Jurkat, Clone E6-1 (cell line): ENCODE data around the gene LEPROT.

Experiments
- DNase-seq: peaks from one replicate; pipeline ENCODE4 v3.0.0-alpha.2; 2011; ENCODE audit warnings: low read depth, low spot score
- H3K4me3 ChIP-seq: 2 replicates; pipeline ENCODE4 v1.5.1; 2011; ENCODE audit warnings: mild to moderate bottlenecking, low read length, control low read depth, moderate library complexity

Gene LEPROT

DNA sequence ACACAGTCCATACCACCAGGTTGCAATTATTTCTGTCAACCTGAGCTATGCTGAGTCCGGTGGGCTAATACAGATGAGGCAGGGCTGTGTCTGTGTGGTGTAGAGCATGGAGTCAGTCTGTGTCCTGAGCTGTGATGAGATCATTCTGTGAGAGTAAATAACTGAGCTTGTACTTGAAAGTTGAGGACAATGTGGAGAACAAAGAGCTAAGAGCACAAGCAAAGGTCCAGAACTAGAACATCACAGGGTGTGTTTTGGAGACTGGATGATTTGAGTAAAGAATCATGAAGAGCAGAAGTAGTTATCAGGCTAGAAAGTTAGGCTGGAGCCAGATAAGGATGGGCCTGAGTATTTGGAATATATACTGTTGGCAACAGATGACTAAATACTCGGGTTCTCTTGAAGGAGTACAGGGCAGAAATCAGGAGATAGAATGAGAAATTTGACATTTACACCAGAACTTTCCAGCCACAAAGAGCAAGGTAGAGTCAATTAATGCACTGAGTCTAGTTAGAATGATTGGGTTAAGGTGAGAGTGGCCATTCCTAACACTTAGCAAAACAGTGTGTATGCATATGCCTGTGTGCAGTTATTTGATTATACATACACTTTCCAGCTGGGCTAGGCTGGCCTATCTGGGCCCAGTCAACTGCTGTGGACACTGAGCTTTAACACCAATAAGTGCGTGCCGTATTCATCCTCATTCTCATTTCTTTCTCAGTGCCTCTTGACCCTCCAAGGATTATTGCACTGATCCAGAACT lies 48.8 kb downstream of the LEPROT start:
- no peak for DNase-seq
- no peak overlapping the region for H3K4me3 ChIP-seq

GRCh38 chr1:65469889-65470340 lies 49.4 kb downstream of the LEPROT start:
- no peak overlapping the region for H3K4me3 ChIP-seq
- DNase-seq = no peak

DNA sequence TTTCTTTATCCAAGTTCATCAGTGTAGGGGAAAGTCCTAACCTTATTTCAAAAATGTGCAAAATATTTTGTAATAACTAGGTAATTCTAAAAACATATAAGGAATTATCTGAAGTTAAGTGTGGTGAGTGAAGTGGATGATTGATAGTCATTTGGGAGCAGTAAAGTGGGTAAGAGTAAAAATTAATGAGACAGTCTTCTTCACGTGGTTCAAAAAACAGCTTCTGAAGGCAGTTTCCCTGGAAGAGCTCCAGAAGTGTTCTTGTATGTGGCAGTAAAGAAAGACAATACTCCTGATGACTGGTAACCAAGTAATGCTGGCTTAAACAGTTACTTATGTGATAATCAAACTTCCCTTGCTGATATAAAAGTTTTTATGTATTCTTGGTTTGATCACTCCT lies 50.3 kb downstream of the LEPROT start:
- H3K4me3 ChIP-seq = no peak overlapping the region
- DNase-seq = no peak

DNA sequence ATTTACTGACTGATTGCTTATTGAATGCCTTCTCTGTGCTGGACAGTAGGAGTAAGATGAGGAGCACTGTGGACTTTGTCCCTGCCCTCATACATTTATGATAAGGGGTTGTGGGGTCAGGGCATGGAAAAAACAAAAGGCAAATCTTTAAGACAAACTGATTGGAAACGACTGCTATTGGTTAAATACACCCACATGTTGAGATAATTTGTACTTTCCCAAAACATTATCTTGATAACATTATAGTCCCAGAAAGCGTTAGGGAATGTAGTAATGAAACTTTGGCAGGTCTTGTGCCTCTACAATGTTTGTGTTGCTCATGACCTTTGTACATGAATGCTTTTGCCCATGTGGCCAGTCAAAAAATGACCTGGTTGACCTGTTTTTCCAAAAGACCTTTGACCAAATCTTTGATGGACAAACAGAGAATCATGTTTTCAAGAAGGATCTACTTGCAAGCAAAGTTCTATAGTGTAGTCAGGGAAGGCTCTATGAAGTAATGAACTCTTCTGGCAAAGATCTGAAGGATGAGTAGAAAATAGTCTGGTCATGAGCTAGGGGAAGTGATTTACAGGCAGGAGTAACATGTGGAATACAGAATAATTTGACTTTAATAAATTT lies 50.9 kb downstream of the LEPROT start:
- no peak overlapping the region for H3K4me3 ChIP-seq
- no peak for DNase-seq

DNA sequence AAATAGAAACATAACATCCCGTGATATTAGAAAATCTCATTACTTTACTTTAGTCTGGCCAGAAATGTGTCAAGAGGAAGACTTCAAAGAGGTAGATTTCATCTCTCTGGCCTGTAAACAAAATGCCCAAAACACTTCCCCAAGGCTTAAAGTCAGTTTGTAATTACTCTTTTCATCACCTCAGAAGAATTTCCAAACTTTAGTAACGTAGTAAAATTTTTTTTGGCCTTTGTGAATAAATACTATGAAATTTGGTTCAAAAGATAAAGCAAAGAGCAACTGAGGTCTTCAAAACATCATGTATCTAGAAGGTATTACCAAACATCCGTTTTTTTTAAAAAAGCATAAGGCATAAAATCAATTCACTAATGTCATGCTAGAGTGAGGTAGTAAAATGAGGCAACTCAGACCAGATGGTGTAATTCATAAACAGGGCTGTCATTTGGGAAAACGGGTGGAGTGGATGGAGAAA lies 51.4 kb downstream of the LEPROT start:
- DNase-seq = no peak

DNA sequence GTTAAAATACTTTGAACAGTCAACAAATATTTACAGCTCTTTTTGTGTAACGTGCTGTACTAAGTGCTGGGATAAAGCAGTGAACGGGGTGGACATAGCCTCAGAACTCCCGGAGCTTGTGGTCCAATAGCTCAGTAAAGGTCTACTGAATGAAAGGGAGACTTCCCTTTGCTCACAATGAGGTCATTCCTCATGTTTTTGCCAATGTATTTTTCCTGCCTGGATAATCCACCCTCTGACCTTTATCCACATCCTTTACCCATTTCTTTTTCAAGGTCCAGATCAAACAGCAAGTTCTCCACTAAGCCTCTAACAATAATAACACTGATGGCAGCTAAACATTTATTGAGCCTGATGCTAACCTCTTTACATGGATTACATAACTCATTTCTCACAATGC lies 55.9 kb downstream of the LEPROT start:
- no peak overlapping the region for H3K4me3 ChIP-seq
- DNase-seq = no peak

More for the DNA sequence above, 51.4 kb downstream of the LEPROT start:
- H3K4me3 ChIP-seq = no peak overlapping the region

DNA sequence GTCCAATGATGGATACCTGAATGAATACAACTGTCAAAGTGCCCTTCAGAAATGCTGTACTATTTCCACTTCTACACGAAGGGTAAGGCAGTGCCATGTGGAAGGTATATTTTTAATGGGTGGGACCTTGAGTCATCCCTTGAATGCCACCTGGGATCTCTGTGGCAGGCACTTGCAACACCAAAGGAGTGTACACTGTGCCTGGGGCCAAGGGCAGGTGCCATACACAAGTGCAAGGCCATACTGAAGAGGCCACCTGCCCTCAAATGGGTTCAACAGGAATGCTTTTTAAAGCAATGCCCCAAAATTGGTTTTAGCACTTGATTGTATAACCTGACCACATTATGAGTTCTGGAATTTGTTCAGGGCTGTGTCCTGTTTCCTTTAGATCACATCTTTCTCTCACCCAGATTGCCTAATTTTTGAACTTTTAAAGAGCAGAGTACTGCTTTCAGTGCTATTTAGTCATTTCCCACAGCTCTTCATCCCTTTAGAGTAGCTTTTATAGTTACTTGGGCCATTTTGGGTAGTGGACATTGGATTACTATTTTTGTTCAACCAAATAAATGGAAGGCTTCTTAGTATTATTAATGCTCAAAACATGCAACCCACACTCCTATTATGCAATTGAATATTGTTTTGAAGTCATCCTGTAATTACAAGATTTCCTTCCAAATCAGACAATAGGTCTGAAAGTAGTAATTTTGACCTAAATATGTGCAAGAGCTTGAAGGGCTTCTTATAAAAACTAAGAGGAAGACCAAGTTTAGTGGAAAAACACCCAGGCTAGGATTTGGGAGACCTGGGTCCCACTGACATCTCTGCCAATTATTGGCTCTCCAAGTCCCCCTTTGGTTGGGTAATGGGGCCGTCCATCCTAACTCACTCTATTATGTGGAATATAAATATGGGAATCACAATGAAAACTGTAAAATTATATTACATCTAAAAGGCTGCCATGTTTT lies 57.2 kb downstream of the LEPROT start:
- no peak overlapping the region for H3K4me3 ChIP-seq
- no peak for DNase-seq

DNA sequence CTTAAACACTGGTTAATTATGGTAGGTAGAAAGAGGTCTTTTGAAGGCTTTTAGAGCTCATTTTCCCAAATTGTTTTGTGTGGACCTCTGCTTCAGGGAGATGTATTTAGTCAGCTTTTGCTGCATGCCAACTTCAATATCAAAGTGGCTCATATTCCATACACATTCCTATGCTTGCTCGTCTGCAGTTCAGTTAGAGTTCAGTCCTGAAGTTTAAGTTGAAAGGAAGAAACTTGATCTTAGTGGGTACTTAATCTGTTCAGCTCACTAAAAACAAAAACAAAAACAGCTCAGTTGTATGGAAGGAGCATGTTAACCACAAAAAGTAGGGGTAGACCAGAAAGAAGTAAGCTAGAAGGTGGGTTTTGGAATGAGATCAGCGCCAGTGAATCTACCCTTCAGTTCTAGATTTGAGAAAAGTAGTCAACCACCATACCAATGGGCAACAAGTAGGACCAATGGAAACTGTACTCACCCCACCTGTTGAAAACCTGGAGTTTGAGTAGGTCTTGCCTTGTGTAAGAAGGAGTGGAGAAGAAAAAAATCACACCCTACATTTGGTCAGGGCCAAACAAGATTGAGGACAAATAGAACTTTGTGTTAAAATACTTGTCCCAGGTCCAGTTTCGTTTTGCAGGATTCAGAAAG lies 58.0 kb downstream of the LEPROT start:
- H3K4me3 ChIP-seq = no peak overlapping the region
- no peak for DNase-seq

DNA sequence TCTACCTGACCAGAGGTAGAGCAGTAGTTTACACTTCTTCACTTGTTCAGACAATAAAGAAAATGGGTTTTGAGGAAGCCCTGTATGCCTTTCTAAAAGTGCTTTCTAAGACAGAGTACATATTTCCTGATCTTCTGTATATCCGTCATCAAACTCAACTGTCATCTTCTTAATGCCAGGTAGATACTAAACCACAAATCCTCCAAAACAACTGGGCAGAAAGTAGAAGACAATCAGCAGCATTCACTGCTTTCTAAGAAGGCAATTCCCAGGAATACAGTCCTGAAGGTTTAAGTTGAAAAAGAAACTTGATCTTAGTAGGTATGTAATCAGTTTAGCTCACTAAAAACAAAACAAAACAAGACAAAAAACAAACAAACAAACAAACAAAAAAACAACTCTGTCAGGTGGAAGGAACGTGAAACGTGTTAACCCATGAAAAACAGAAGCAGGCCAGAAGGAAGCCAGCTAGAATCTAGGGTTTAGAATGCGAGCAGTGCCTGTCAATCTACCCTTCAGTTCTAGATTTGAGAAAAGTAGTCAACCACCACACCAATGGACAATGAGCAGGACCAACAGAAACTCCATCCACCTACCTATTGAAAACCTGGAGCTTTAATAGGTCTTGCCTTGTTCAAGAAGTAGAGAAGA lies 59.2 kb downstream of the LEPROT start:
- DNase-seq = no peak

GRCh38 chr1:65480684-65481405 lies 60.4 kb downstream of the LEPROT start:
- H3K4me3 ChIP-seq = no peak overlapping the region
- DNase-seq = no peak

More for the DNA sequence above, 59.2 kb downstream of the LEPROT start:
- no peak overlapping the region for H3K4me3 ChIP-seq

- no peak for DNase-seq
- H3K4me3 ChIP-seq = no peak overlapping the region
These were observed 63.7 kb downstream of the LEPROT start for GRCh38 chr1:65483993-65484754.
